Inferior parietal cortex (tissue), 1 donor: ENCODE data around the gene PRPS1.
A peak's percentile ranks its signal among the peaks of the same experiment; 100 is the strongest.
"Not testable (repeated sequence)": the region's sequence is repeated elsewhere in the genome, so short reads cannot be mapped to it uniquely, and the experiment has no call there.

Experiments
- DNase-seq: peaks from one replicate; pipeline ENCODE4 v3.0.0-alpha.2; 2016; ENCODE audit errors: extremely low spot score

PRPS1 gene

GRCh38 chrX:107674480-107675364, 46.4 kb downstream of the PRPS1 start:
- no peak for DNase-seq

- no peak for DNase-seq
These were observed 47.0 kb downstream of the PRPS1 start for GRCh38 chrX:107675365-107675654.

- DNase-seq: peak; percentile 11
These were observed 47.7 kb downstream of the PRPS1 start for GRCh38 chrX:107675823-107676555.

- DNase-seq: peak; percentile 21
These were observed 48.5 kb downstream of the PRPS1 start for GRCh38 chrX:107676559-107677378.

- no peak for DNase-seq
These were observed 49.2 kb downstream of the PRPS1 start for GRCh38 chrX:107677501-107677901.

GRCh38 chrX:107677909-107678308, 49.6 kb downstream of the PRPS1 start:
- DNase-seq: no peak

- DNase-seq: no peak
These were observed 50.8 kb downstream of the PRPS1 start for GRCh38 chrX:107678957-107679740.

- DNase-seq: no peak
These were observed 53.9 kb downstream of the PRPS1 start for GRCh38 chrX:107682256-107682655.

GRCh38 chrX:107683124-107683895, 55.0 kb downstream of the PRPS1 start:
- no peak for DNase-seq

GRCh38 chrX:107683931-107684330, 55.6 kb downstream of the PRPS1 start:
- DNase-seq: no peak

- peak; percentile 6 for DNase-seq
These were observed 56.7 kb downstream of the PRPS1 start for GRCh38 chrX:107684956-107685385.

- DNase-seq: not testable (repeated sequence)
These were observed 57.3 kb downstream of the PRPS1 start for GRCh38 chrX:107685586-107685985.

GRCh38 chrX:107686026-107686425, 57.7 kb downstream of the PRPS1 start:
- DNase-seq: no peak

- no peak for DNase-seq
These were observed 58.5 kb downstream of the PRPS1 start for GRCh38 chrX:107686792-107687191.

GRCh38 chrX:107687445-107687844, 59.1 kb downstream of the PRPS1 start:
- no peak for DNase-seq

GRCh38 chrX:107691024-107691448, 62.7 kb downstream of the PRPS1 start:
- DNase-seq: no peak

- no peak for DNase-seq
These were observed 71.3 kb downstream of the PRPS1 start for GRCh38 chrX:107699616-107700015.

GRCh38 chrX:107700317-107700774, 72.0 kb downstream of the PRPS1 start:
- DNase-seq: no peak
